Lower leg skin (tissue), 3 donors: ENCODE data around the gene HOXB9.

Experiments
- CTCF ChIP-seq, 3 donors: fragments of 450-650 bp; IDR thresholded peaks; one replicate each; pipeline ENCODE4 v1.5.1; 2016; ENCODE audit warnings: antibody characterized with exemption in 3 of 3, mild to moderate bottlenecking in 3 of 3, moderate library complexity in 2 of 3
- POLR2A ChIP-seq, 2 donors: fragments of 450-650 bp; IDR thresholded peaks; one replicate each; pipeline ENCODE4 v1.6.1; 2016 to 2017; ENCODE audit warnings: antibody characterized with exemption in 2 of 2, mild to moderate bottlenecking in 1 of 2, moderate library complexity in 1 of 2

GRCh38 chr17:48615963-48616716 is 10.0 kb downstream of the HOXB9 start:
- TF ChIP-seq POLR2A (IDR thresholded peaks at IDR 0.05) = no peak
- TF ChIP-seq CTCF (IDR thresholded peaks at IDR 0.05) = no peak
